BLaER1 (cell line): ENCODE measurements around the gene IL9R.
"Not testable (repeated sequence)": the region's sequence is repeated elsewhere in the genome, so short reads cannot be mapped to it uniquely, and the experiment has no call there.

Source experiments
- H3K27ac ChIP-seq: shearing (Covaris generic); formaldehyde crosslinking; 2 replicates; pipeline ENCODE4 v1.8.1; 2022
- H3K27me3 ChIP-seq: shearing (Covaris generic); formaldehyde crosslinking; 2 replicates; pipeline ENCODE4 v1.8.1; 2022
- H3K36me3 ChIP-seq: shearing (Covaris generic); formaldehyde crosslinking; 2 replicates; pipeline ENCODE4 v1.8.1; 2022
- H3K4me1 ChIP-seq: shearing (Covaris generic); formaldehyde crosslinking; 2 replicates; pipeline ENCODE4 v1.8.1; 2022
- H3K4me2 ChIP-seq: shearing (Covaris generic); formaldehyde crosslinking; 2 replicates; pipeline ENCODE4 v1.8.1; 2022
- H3K4me3 ChIP-seq: shearing (Covaris generic); formaldehyde crosslinking; 2 replicates; pipeline ENCODE4 v1.8.1; 2022
- H3K9ac ChIP-seq: shearing (Covaris generic); formaldehyde crosslinking; 2 replicates; pipeline ENCODE4 v1.8.1; 2022
- H3K9me3 ChIP-seq: shearing (Covaris generic); formaldehyde crosslinking; 2 replicates; pipeline ENCODE4 v1.8.1; 2022
- H4K20me1 ChIP-seq: shearing (Covaris generic); formaldehyde crosslinking; 2 replicates; pipeline ENCODE4 v1.8.1; 2022

IL9R gene

DNA sequence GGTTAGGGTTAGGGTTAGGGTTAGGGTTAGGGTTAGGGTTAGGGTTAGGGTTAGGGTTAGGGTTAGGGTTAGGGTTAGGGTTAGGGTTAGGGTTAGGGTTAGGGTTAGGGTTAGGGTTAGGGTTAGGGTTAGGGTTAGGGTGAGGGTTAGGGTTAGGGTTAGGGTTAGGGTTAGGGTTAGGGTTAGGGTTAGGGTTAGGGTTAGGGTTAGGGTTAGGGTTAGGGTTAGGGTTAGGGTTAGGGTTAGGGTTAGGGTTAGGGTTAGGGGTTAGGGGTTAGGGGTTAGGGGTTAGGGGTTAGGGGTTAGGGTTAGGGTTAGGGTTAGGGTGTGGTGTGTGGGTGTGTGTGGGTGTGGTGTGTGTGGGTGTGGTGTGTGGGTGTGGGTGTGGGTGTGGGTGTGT, 33.0 kb downstream of the IL9R start:
- not testable (repeated sequence) for H3K4me2 ChIP-seq, H3K27ac ChIP-seq, H3K9ac ChIP-seq, H3K4me1 ChIP-seq, H3K36me3 ChIP-seq, H3K27me3 ChIP-seq, H4K20me1 ChIP-seq, H3K9me3 ChIP-seq, H3K4me3 ChIP-seq
